ENCODE measurements around the gene FBLN7. TPM values are rescaled to one million over a fixed set of nuclear protein-coding genes. Genes with fewer than 3 reads are reported as not detected.

Gene FBLN7
- total RNA-seq, 2 donors from 2014 or later: 3.0 to 4.0 TPM

DNA sequence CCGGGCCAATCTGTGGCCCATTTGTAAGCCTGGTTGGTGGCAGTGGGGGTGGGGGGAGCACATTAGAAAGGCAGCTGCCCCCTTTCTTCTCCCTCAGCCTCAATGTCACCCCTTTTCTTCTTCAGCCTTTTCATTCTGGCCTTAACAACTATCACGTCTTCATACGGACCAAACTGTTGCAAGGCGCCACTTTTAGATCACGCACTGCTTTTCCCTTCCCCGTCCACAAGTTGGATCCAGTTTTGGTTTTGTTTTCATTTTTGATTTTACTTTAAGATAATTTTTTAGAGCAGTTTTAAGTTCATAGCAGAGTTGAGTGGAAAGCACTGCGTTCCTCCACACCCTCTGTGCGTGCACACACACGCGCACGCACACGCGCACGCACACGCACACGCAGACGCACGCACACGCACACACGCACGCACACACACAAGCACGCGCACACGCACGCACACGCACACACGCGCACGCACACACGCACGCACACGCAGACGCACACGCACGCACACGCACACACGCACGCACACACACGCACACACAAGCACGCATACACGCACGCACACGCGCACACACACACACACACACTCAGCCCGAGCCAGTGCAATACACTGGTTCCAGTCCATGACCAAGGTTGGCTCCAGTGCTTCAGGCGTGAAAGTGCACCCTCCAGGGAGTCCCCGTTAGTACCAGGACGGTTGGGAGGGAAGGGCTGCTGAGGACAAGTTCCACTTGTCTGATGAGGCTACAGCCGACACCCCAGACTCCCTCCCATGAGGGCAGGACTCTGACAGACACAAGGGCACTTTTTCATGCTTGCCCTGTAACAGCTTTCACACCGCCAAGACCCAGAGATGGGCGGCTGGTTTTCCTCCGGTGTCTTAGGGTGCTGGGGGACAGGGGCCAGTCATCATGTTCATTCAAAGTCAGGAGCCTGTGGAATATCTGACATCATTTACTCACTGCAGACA, 22.4 kb downstream of the FBLN7 start:
- Histone ChIP-seq H3K36me3 (no peaks in the 10 kb centered on the region), H3K4me3 (no peak overlapping the region), H3K27me3 (replicated peaks; ENCODE audit: insufficient read depth) (no peaks in the 10 kb centered on the region), H3K9me3 (no peaks in the 10 kb centered on the region), H3K4me1 (replicated peaks) (no peaks in the 10 kb centered on the region), H3K27ac (no peak overlapping the region)
- DNase-seq (ENCODE audit: low spot score): no peak
- WGBS: 87% methylated on average over 52 of the region's 52 CpGs
- TF ChIP-seq POLR2A (IDR thresholded peaks at IDR 0.05): no peak
- no peak for TF ChIP-seq POLR2AphosphoS5 (IDR thresholded peaks at IDR 0.05)
- TF ChIP-seq, protein P1, sequence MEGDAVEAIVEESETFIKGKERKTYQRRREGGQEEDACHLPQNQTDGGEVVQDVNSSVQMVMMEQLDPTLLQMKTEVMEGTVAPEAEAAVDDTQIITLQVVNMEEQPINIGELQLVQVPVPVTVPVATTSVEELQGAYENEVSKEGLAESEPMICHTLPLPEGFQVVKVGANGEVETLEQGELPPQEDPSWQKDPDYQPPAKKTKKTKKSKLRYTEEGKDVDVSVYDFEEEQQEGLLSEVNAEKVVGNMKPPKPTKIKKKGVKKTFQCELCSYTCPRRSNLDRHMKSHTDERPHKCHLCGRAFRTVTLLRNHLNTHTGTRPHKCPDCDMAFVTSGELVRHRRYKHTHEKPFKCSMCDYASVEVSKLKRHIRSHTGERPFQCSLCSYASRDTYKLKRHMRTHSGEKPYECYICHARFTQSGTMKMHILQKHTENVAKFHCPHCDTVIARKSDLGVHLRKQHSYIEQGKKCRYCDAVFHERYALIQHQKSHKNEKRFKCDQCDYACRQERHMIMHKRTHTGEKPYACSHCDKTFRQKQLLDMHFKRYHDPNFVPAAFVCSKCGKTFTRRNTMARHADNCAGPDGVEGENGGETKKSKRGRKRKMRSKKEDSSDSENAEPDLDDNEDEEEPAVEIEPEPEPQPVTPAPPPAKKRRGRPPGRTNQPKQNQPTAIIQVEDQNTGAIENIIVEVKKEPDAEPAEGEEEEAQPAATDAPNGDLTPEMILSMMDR (IDR thresholded peaks at IDR 0.05): no peak
- intact Hi-C loops (cut with DNase I): no loop called here

DNA sequence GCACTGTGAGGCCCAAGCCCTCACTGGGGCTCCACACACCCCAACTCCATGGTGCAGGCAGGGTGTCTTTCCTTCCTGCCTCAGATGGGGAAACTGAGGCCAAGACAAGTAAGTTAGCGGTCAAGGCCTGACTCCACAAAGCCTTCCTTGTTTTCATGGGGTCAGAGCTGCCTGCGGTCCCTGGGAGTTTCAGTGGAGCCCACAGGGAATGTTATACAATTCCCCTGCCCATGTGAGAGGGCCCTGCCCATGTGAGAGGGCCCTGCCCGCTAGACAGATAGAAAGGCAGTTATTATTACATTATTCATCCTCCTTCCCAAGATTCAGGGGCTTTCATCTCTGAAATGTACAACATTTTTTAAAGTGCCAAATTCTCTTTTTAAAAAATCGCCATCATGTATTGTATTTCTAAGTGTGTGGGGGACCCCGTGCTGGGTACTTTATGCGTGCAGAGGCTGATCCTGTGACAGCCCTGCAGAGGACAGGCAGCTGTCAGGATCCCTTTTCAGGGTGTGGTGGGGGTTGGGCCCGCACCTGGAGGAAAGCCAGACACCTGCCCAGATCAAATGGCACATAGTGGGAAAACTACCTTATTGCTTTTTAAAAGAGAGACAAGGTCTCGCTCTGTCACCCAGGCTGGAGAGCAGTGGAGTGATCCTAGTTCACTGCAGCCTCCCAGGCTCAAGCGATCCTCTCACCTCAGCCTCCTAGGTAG, 23.4 kb downstream of the FBLN7 start:
- Histone ChIP-seq H3K36me3 (no peaks in the 10 kb centered on the region), H3K9me3 (no peaks in the 10 kb centered on the region), H3K27me3 (replicated peaks; ENCODE audit: insufficient read depth) (no peaks in the 10 kb centered on the region), H3K4me1 (replicated peaks) (no peaks in the 10 kb centered on the region), H3K27ac (no peak overlapping the region), H3K4me3 (no peak overlapping the region)
- intact Hi-C loops (cut with DNase I): no loop called here
- no peak for DNase-seq (ENCODE audit: low spot score)
- TF ChIP-seq, protein P1 (IDR thresholded peaks at IDR 0.05): no peak
- TF ChIP-seq POLR2A (IDR thresholded peaks at IDR 0.05): no peak
- TF ChIP-seq POLR2AphosphoS5 (IDR thresholded peaks at IDR 0.05): no peak
- 93% methylated on average over 8 of the region's 9 CpGs for WGBS

GRCh38 chr2:112162341-112162740, 24.2 kb downstream of the FBLN7 start:
- H3K27me3 ChIP-seq (replicated peaks; ENCODE audit: insufficient read depth): no peaks in the 10 kb centered on the region
- WGBS: 96% methylated on average over 6 of the region's 6 CpGs
- no peaks in the 10 kb centered on the region for H3K9me3 ChIP-seq
- no peak for DNase-seq (ENCODE audit: low spot score)
- no peaks in the 10 kb centered on the region for H3K4me1 ChIP-seq (replicated peaks)
- intact Hi-C loops (cut with DNase I): no loop called here
- no peaks in the 10 kb centered on the region for H3K36me3 ChIP-seq
- no peak overlapping the region for H3K27ac ChIP-seq
- TF ChIP-seq POLR2A (IDR thresholded peaks at IDR 0.05) (no peak), POLR2AphosphoS5 (IDR thresholded peaks at IDR 0.05) (no peak)
- TF ChIP-seq, protein P1 (IDR thresholded peaks at IDR 0.05): no peak
- no peak overlapping the region for H3K4me3 ChIP-seq

DNA sequence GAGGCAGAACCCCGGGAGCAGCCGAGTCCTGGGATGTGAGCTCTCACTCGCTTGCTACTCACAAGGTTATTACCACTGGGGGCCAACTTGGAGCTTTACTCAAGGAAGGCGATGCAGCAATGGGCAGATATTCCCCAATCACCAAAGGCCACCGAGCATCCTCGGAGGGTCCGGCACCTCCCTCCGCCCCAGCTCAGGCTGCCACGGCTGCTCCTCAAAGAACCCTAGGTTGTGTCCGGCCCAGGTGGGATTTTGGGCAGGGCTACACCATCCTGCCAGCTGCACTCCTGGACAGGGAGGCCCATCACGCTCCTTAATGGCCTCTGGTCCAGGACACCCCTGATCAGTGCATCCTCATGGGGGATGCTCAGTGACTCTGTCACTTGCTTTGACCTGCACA, 24.8 kb downstream of the FBLN7 start:
- intact Hi-C loops (cut with DNase I): no loop called here
- DNase-seq (ENCODE audit: low spot score): no peak
- 90% methylated on average over 11 of the region's 11 CpGs for WGBS
- no peaks in the 10 kb centered on the region for H3K27me3 ChIP-seq (replicated peaks; ENCODE audit: insufficient read depth)
- TF ChIP-seq, protein P1 (IDR thresholded peaks at IDR 0.05): no peak
- TF ChIP-seq POLR2A (IDR thresholded peaks at IDR 0.05): no peak
- no peak for TF ChIP-seq POLR2AphosphoS5 (IDR thresholded peaks at IDR 0.05)
- no peaks in the 10 kb centered on the region for H3K36me3 ChIP-seq
- H3K27ac ChIP-seq: no peak overlapping the region
- H3K4me1 ChIP-seq (replicated peaks): no peaks in the 10 kb centered on the region
- no peak overlapping the region for H3K4me3 ChIP-seq
- H3K9me3 ChIP-seq: no peaks in the 10 kb centered on the region
